HL-60 (cell line): ENCODE results near the gene RNASEL.

Source experiments
- CTCF ChIP-seq: IDR thresholded peaks from one replicate; pipeline ENCODE4 v1.5.1; 2011; ENCODE audit warnings: low read length, control low read depth, inconsistent platforms; ENCODE audit not compliant: insufficient read depth
- GABPA ChIP-seq: IDR thresholded peaks from 2 replicates; pipeline ENCODE4 v1.6.1; 2012; ENCODE audit warnings: low read depth
- POLR2AphosphoS5 ChIP-seq: IDR thresholded peaks from 2 replicates; pipeline ENCODE4 v1.6.1; 2012; ENCODE audit warnings: low read depth

GRCh38 chr1:182601913-182602312 is 12.9 kb upstream of the RNASEL start:
- TF ChIP-seq CTCF (no peak), GABPA (no peak), POLR2AphosphoS5 (no peak)
